Cardiac septum (tissue), 1 donor: ENCODE measurements around the gene BICRA. TPM values are rescaled to one million over a fixed set of nuclear protein-coding genes. Genes with fewer than 3 reads are reported as not detected.

Source experiments
- total RNA-seq: library from RNA; stranded (reverse); fragmentation: NEBNext Ultra II Directional; extraction: Animal tissue kit (Norgen Biotek cat#: 25700); gene quantifications from one replicate; pipeline ENCODE4 v1.2.1, GENCODE V29; 2021
- donor health status: DM: no; HTN: no; CAD: no.

Gene BICRA
- total RNA-seq, 1 donor from 2014 or later = 9.3 TPM

Other genes starting within 250 kb of the BICRA start
- gene MEIS3, start 189.6 kb upstream of the BICRA start, total RNA-seq = 3.7 TPM
- 0.59 TPM for gene SLC8A2, start 137.2 kb upstream of the BICRA start, total RNA-seq
- 5.2 TPM for gene KPTN, start 124.9 kb upstream of the BICRA start, total RNA-seq
- 112 TPM for gene NAPA, start 94.1 kb upstream of the BICRA start, total RNA-seq
- 1.2 TPM for gene ZNF541, start 36.0 kb upstream of the BICRA start, total RNA-seq
- 42.6 TPM for gene EHD2, start 104.3 kb downstream of the BICRA start, total RNA-seq
- 136 TPM for gene NOP53, start 136.4 kb downstream of the BICRA start, total RNA-seq
- gene SELENOW, start 169.6 kb downstream of the BICRA start, total RNA-seq = 944 TPM
- gene TPRX1, start 195.4 kb downstream of the BICRA start, total RNA-seq = not detected
- gene CRX, start 212.8 kb downstream of the BICRA start, total RNA-seq = not detected